ENCODE measurements around the gene ERI3. TPM values are rescaled to one million over a fixed set of nuclear protein-coding genes. Genes with fewer than 3 reads are reported as not detected.

Gene ERI3
- total RNA-seq, 1 experiment from 2014 or later, result 74.7 TPM

DNA sequence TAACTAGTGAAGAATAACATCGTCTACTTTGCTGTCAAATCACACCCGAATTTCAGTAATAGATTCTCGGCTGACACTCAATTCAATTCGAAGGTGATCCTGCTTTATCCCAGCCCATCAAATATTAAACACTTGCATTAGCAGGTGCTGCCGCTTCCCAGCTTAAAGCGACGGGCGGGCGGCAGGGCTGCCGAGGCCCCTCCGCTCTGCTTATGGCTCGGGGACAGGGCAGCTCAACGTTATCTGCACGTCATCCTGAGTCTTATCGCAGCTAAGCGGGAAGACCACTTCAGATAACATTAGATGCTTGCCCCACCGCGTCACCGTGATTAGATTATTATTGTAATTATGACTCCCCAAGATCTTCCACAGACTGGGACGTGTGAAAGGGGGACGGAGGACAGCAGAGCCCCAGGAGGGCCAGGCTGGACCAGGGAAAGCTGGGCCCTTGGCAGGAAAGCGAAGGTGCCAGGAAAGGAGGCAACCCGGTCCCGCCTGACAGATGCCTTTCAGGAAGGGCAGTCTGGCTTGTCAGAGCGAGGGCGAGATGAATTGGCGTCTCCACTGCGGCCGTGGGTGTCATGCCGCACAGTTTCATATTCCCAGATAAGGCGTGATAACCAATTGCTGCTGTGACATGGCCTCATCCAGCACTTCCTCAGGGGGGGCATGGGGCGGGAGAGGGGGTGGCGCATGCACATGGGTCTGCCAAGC, 104.8 kb downstream of the ERI3 start:
- Mint-ChIP-seq H3K9me3 (no peaks in the 10 kb centered on the region), H3K4me1 (peaks cover 16% of the 10 kb centered on the region), H3K4me3 (no peak overlapping the region), H3K27ac (no peak overlapping the region), H3K36me3 (no peaks in the 10 kb centered on the region; the same call in 1 of the 2 replicates), H3K27me3 (ENCODE audit: low read depth) (no peaks in the 10 kb centered on the region)
- CTCF ChIA-PET, result interaction anchor here (0.6 to 2.6 kb wide), 5 partner anchors 11 to 44 kb away, joined by 3 to 12 read pairs (median 7); no protein-coding TSS in a partner anchor
- ATAC-seq (no peak), DNase-seq (ENCODE audit: low spot score) (no peak)
- POLR2A ChIA-PET, result no interaction called here
- TF ChIP-seq, protein P1, sequence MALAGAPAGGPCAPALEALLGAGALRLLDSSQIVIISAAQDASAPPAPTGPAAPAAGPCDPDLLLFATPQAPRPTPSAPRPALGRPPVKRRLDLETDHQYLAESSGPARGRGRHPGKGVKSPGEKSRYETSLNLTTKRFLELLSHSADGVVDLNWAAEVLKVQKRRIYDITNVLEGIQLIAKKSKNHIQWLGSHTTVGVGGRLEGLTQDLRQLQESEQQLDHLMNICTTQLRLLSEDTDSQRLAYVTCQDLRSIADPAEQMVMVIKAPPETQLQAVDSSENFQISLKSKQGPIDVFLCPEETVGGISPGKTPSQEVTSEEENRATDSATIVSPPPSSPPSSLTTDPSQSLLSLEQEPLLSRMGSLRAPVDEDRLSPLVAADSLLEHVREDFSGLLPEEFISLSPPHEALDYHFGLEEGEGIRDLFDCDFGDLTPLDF (CRISPR knock-in tag; IDR thresholded peaks at IDR 0.05), result no peak
- TF ChIP-seq, protein P2, sequence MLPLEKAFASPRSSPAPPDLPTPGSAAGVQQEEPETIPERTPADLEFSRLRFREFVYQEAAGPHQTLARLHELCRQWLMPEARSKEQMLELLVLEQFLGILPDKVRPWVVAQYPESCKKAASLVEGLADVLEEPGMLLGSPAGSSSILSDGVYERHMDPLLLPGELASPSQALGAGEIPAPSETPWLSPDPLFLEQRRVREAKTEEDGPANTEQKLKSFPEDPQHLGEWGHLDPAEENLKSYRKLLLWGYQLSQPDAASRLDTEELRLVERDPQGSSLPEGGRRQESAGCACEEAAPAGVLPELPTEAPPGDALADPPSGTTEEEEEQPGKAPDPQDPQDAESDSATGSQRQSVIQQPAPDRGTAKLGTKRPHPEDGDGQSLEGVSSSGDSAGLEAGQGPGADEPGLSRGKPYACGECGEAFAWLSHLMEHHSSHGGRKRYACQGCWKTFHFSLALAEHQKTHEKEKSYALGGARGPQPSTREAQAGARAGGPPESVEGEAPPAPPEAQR (CRISPR knock-in tag; IDR thresholded peaks at IDR 0.05), result no peak
- TF ChIP-seq, protein P3, sequence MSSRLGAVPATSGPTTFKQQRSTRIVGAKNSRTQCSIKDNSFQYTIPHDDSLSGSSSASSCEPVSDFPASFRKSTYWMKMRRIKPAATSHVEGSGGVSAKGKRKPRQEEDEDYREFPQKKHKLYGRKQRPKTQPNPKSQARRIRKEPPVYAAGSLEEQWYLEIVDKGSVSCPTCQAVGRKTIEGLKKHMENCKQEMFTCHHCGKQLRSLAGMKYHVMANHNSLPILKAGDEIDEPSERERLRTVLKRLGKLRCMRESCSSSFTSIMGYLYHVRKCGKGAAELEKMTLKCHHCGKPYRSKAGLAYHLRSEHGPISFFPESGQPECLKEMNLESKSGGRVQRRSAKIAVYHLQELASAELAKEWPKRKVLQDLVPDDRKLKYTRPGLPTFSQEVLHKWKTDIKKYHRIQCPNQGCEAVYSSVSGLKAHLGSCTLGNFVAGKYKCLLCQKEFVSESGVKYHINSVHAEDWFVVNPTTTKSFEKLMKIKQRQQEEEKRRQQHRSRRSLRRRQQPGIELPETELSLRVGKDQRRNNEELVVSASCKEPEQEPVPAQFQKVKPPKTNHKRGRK (CRISPR knock-in tag; IDR thresholded peaks at IDR 0.05; ENCODE audit: borderline replicate concordance), result no peak
- TF ChIP-seq HMGXB4 (CRISPR knock-in tag; IDR thresholded peaks at IDR 0.05) (no peak), ESRRA (CRISPR knock-in tag; IDR thresholded peaks at IDR 0.05; ENCODE audit: borderline replicate concordance) (no peak), ZNF532 (CRISPR knock-in tag; IDR thresholded peaks at IDR 0.05; ENCODE audit: borderline replicate concordance) (no peak), IRF2 (CRISPR knock-in tag; IDR thresholded peaks at IDR 0.05; ENCODE audit: borderline replicate concordance, low read depth) (no peak), MXD4 (CRISPR knock-in tag; IDR thresholded peaks at IDR 0.05; ENCODE audit: borderline replicate concordance) (no peak)
- TF ChIP-seq, protein P4, sequence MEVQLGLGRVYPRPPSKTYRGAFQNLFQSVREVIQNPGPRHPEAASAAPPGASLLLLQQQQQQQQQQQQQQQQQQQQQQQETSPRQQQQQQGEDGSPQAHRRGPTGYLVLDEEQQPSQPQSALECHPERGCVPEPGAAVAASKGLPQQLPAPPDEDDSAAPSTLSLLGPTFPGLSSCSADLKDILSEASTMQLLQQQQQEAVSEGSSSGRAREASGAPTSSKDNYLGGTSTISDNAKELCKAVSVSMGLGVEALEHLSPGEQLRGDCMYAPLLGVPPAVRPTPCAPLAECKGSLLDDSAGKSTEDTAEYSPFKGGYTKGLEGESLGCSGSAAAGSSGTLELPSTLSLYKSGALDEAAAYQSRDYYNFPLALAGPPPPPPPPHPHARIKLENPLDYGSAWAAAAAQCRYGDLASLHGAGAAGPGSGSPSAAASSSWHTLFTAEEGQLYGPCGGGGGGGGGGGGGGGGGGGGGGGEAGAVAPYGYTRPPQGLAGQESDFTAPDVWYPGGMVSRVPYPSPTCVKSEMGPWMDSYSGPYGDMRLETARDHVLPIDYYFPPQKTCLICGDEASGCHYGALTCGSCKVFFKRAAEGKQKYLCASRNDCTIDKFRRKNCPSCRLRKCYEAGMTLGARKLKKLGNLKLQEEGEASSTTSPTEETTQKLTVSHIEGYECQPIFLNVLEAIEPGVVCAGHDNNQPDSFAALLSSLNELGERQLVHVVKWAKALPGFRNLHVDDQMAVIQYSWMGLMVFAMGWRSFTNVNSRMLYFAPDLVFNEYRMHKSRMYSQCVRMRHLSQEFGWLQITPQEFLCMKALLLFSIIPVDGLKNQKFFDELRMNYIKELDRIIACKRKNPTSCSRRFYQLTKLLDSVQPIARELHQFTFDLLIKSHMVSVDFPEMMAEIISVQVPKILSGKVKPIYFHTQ (CRISPR knock-in tag; IDR thresholded peaks at IDR 0.05), result no peak

Measured in WTC11 (cell line).